ENCODE results near the gene S1PR2.

Gene S1PR2

DNA sequence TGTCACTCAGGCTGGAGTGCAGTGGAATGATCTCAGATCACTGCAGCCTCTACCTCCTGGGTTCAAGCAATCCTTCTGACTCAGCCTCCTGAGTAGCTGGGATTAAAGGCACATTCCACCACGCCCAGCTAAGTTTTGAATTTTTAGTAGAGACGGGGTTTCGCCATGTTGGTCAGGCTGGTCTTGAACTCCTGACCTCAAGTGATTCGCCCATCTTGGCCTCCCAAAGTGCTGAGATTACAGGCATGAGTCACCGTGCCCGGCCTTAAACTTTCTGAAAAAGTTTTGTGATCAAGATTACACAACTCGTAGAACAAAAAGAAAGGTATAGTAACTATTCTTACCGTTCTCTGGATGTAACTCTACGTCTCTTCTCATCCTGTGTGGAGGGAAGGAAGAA is 57.6 kb downstream of the S1PR2 start:
- Histone ChIP-seq H3K36me3 (ENCODE audit: control insufficient read depth, insufficient read depth, low read length) (peaks cover 19% of the 10 kb centered on the region), H3K4me1 (ENCODE audit: control insufficient read depth, insufficient read depth, low read length) (no peaks in the 10 kb centered on the region), H3K27ac (ENCODE audit: low read length) (no peak overlapping the region), H3K27me3 (ENCODE audit: control insufficient read depth, insufficient read depth, low read length) (no peaks in the 10 kb centered on the region), H3K4me3 (ENCODE audit: low read length) (no peak overlapping the region), H3K9me3 (ENCODE audit: control insufficient read depth, insufficient read depth, low read length) (no peaks in the 10 kb centered on the region)
- DNase-seq (ENCODE audit: low read depth, low spot score) = no peak
- no CpG with 5 or more reads among the region's 9 CpGs for WGBS (ENCODE audit: insufficient coverage, insufficient read length)
